Hematopoietic multipotent progenitor cell treated with erythropoietin and hydrocortisone succinate and interleukin-3 and kit ligand, for 8 days (in vitro differentiated cells): ENCODE measurements around the gene EVI5L.
"Not testable (repeated sequence)": the region's sequence is repeated elsewhere in the genome, so short reads cannot be mapped to it uniquely, and the experiment has no call there.

Experiments
- DNase-seq: peaks from one replicate; pipeline ENCODE4 v3.0.0-alpha.2; 2015

EVI5L gene

GRCh38 chr19:7829561-7830271, at the start of gene EVI5L:
TSS of gene EVI5L (plus strand) at chr19:7830218. CDS start at chr19:7846543, 16,325 bp downstream.
- peak; percentile 100 for DNase-seq

DNA sequence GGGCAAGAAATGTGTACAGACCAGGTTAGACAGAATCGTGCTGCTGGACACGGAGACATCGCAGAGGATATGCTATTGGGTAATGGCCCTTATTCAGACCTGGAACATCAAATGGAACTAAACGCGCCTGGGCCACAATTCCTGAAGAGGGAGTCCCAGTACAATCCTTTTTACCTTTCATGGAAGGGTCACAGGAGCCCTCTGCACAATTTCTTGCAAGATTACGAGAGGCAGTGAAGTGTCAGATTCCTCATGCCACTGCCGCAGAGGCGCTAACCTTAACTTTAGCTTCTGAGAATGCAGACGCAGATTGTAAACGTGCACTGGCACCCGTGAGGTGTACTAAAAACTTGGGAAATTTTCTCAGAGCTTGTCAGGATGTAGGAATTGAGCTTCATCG, 48.9 kb upstream of the EVI5L start:
- DNase-seq, result no peak

GRCh38 chr19:7783991-7784423, 46.0 kb upstream of the EVI5L start:
- DNase-seq, result no peak

GRCh38 chr19:7784856-7785255, 45.2 kb upstream of the EVI5L start:
- DNase-seq, result no peak

- DNase-seq, result no peak
Measured at GRCh38 chr19:7787141-7787540, 42.9 kb upstream of the EVI5L start.

DNA sequence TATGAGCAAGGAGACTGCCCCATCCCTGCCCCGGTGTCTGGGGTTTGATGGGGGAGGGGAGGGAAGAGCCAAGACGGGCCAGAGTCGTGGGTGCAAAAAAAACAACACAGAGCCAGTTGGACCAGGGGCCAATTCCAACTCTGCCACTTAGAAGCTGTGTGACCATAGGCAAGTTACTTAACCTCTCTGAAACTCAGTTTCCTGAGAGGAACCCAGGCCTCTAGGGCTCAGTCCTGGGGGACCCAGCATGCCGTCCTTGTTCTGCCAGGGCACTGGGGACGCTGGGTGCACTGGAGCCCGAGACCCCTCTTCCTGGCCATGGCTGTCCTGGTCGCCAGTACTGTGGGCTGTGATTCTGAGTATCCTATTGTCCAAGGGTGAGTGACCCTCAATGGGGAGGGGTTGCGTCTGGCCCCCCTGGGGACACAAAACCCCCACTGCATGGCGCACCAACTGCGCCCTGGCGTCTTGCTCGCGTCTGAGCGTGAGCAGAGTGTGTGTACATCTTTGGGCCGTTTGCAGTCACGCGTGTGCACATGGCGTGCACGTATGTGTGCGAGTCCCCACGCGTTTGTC, 42.3 kb upstream of the EVI5L start:
- no peak for DNase-seq

GRCh38 chr19:7788178-7788932, 41.7 kb upstream of the EVI5L start:
- no peak for DNase-seq

DNA sequence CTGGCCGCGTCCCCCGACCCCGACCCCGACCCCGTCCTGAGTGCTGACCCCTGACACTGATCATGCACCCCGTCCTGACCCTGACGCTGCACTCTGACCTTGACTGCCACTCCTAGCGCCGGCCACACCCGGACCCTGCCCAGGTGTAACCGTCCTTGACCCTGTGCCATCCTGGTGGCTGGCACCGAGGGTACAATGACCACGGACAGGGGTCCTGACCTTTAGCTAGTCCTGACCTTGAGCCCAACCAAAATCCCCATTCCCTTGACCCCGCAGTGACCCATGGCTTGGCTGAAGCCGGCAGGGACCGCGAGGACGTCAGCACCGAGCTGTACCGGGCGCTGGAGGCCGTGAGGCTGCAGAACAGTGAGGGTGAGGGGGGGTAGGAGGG, 41.1 kb upstream of the EVI5L start:
- no peak for DNase-seq

DNA sequence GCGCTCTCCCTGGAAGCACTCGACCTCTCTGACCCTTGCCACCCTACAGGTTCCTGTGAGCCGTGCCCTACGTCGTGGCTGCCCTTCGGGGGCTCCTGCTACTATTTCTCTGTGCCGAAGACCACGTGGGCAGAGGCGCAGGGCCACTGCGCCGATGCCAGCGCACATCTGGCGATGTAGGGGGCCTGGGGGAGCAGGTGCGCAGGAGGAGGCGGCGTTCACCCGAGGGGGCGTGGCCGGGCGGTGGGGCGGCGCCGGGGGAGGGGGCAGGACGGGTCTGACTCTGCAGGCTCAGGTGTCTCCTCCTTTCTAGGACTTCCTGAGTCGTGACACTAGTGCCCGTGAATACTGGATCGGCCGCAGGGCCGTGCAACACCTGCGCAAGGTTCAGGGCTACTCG, 40.6 kb upstream of the EVI5L start:
- DNase-seq, result no peak

DNA sequence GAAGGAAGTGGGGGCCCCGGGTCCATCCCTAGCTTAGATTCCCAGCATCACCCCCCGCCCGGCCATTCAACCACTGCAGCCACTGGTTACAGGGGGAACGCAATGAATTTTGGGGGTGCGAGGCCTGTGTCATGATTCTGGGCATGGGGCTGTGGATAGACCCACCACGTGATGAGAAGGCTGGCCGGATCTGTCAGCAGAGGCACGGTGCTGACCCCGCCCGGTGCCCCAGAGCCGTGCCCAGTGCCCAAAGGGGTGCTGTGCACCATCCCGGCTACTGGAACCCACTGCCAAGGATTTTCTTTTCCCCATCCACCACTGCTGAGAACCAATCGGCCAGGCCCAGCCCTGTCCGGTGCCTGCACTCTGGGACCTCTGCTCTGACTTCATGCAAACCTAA, 39.6 kb upstream of the EVI5L start:
- no peak for DNase-seq

DNA sequence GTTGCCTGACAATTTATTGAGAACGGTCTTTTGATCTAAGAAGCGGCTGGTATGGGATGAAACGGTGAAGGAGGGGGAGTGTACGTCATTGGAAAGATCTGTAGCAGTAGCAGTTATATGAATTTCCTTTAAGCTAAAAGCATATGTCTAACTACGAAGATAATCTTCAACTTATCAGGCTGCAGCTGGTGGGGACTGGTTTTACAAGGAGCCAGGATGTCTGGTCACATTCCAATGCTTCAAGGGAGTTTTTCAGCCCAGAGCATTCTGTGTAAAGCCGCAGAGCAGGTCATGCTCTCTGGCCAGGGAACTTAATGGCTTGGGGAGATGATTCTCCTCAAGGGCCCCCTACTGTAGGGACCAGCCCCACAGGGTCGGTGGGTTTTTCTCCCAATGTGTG, 37.7 kb upstream of the EVI5L start:
- no peak for DNase-seq

DNA sequence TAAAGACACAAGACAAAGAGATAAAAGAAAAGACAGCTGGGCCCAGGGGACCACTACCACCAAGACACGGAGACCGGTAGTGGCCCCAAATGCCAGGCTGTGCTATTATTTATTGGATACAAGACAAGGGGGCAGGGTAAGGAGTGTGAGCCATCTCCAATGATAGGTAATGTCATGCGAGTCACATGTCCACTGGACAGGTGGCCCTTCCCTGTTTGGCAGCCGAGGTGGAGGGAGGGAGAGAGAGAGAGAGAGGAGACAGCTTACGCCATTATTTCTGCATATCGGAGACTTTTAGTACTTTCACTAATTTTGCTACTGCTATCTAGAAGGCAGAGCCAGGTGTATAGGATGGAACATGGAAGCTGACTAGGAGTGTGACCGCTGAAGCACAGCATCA, 37.3 kb upstream of the EVI5L start:
- DNase-seq, result not testable (repeated sequence)

- DNase-seq, result no peak
Measured at GRCh38 chr19:7793493-7793892, 36.5 kb upstream of the EVI5L start.

GRCh38 chr19:7795555-7796161, 34.4 kb upstream of the EVI5L start:
- no peak for DNase-seq

DNA sequence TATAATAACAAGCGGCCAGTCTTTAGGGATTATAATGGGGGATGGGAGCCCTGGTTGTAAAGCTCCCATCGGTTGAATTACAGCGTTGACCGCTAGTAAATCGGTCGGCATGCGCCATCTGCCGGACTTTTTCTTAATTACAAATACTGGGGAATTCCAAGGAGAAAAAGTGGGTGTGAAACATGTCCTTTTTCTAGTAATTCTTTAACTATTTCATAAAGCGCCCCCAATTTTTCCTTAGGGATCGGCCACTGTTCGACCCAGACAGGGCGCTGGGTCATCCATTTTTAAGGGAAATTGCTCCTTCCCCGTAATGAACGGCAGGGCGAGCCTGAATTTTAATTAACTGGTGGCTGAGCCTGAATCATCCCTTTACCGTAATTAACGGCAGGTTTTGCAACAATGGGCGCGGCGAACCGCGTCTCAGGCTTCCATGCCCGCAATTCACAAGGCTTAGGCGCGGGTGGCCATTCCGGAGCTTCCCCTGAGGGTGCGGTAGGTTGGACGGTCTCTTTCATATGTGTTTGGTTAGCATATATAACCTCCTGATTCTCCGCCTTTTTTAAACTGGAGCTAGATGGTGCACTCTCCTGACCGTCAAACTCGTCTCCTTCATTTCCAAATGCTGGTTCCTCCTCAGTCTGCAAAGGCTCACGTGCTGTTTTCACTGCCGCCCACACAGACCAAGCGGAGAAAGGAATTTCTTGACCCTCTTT, 30.2 kb upstream of the EVI5L start:
- peak; percentile 72 for DNase-seq

DNA sequence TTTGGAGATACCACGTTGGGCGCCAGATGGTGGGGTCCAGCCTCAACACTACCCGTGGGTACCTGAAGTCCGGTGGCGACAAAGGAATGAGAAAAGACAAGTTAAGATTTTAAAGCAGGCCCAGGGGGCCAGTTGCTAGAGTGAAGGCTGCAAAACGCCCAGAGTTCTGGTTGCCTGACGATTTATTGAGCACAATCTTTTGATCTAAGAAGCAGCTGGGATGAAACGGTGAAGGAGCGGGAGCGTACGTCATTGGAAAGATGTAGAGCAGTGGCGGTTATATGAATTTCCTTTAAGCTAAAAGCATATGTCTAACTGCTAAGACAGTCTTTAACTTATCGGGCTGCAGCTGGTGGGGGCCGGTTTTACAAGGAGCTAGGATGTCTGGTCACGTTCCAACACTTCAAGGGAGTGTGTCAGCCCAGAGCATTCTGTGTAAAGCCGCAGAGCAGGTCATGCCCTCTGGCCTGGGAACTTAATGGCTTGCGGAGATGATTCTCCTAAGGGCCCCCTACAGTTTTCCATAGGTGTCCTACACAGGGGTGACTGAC, 28.9 kb upstream of the EVI5L start:
- DNase-seq, result no peak

- no peak for DNase-seq
Measured at GRCh38 chr19:7806234-7806633, 23.8 kb upstream of the EVI5L start.

DNA sequence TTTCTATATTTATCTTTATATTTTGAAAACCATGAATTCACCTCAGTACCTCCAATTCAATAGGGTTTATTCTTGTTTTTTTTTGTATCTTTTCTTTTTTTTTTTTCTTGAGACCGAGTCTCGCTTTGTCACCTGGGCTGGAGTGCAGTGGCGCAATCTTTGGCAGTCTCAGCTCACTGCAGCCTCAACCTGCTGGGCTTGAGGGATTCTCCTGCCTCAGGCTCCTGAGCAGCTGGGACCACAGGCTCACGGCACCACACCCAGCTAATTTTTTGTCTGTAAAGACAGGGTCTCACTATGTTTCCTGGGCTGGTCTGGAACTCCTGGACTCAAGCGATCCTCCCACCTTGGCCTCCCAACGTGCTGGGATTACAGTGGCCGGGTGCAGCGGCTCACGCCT, 23.1 kb upstream of the EVI5L start:
- DNase-seq, result no peak

DNA sequence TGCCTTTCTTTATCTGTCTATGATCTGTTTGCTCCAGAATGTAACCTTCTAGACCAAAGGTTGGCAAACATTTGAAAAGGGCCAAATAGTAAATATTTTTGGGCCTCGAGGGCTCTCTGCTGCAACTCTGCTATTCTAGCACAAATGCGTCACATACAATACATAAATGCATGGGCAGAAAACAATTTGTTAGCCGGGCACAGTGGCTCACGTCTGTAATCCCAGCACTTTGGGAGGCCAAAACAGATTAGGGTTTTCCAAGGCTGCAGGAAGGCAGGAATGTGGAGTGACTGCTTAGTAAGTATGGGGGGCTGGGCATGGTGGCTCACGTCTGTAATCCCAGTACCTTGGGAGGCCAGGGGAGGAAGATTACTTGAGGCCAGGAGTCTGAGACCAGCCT, 21.9 kb upstream of the EVI5L start:
- no peak for DNase-seq

GRCh38 chr19:7811989-7812388, 18.0 kb upstream of the EVI5L start:
- no peak for DNase-seq

- DNase-seq, result no peak
Measured at GRCh38 chr19:7815325-7815724, 14.7 kb upstream of the EVI5L start.

- not testable (repeated sequence) for DNase-seq
Measured at GRCh38 chr19:7816040-7816439, 14.0 kb upstream of the EVI5L start.

DNA sequence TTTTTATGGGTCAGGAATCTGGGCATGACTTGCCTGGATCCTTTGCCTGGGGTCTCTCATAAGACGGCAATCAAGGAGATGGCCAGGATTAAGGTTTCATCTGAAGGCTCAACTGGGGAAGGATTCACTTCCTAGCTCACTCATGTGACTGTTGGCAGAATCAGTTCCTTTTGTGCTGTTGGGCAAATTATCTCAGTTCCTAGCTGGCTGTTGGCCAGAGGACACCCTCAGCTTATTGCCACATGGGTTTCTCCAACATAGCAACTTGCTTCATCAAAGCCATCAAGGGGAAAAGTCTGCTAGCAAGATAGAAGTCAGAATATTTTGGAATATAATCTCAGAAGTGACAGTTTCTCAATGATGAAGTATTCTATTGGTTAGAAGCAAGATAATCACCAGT, 12.2 kb upstream of the EVI5L start:
- DNase-seq, result peak; percentile 22
